Liver (tissue), 9 donors: ENCODE results near the gene FGD6. TPM values are rescaled to one million over a fixed set of nuclear protein-coding genes. Genes with fewer than 3 reads are reported as not detected.

Experiments used
- DNase-seq: peaks from one replicate; pipeline ENCODE4 v3.0.0-alpha.2; 2017; ENCODE audit warnings: low spot score
- H3K27ac ChIP-seq, 2 donors: one replicate each; pipeline ENCODE4 v1.7.0; 2013; ENCODE audit warnings: inconsistent platforms in 2 of 2, low read length in 2 of 2, control low read depth in 1 of 2, low read depth in 1 of 2, mild to moderate bottlenecking in 1 of 2
- H3K27me3 ChIP-seq, 4 donors: one replicate each; pipeline versions ENCODE4 v1.6.1 to v1.7.0; 2013; ENCODE audit warnings: low read length in 3 of 4, inconsistent platforms in 1 of 4, mild to moderate bottlenecking in 1 of 4, moderate library complexity in 1 of 4; ENCODE audit not compliant: control insufficient read depth in 4 of 4, insufficient read depth in 4 of 4
- H3K36me3 ChIP-seq, 4 donors: one replicate each; pipeline versions ENCODE4 v1.6.1 to v1.7.0; 2013; ENCODE audit warnings: low read length in 3 of 4, mild to moderate bottlenecking in 3 of 4, low read depth in 1 of 4, moderate library complexity in 1 of 4; ENCODE audit not compliant: control insufficient read depth in 4 of 4, insufficient read depth in 3 of 4
- H3K4me1 ChIP-seq, 4 donors: one replicate each; pipeline versions ENCODE4 v1.6.1 to v1.7.0; 2013; ENCODE audit warnings: low read length in 3 of 4, mild to moderate bottlenecking in 3 of 4, moderate library complexity in 1 of 4; ENCODE audit not compliant: control insufficient read depth in 4 of 4, insufficient read depth in 4 of 4
- H3K4me3 ChIP-seq, 3 donors: one replicate each; pipeline versions ENCODE4 v1.6.1 to v1.7.0; 2013; ENCODE audit warnings: low read length in 3 of 3, control low read depth in 1 of 3, low read depth in 1 of 3, mild to moderate bottlenecking in 1 of 3
- H3K9ac ChIP-seq, 2 donors: one replicate each; pipeline ENCODE4 v1.7.0; 2013; ENCODE audit warnings: low read length in 2 of 2, mild to moderate bottlenecking in 2 of 2, moderate library complexity in 2 of 2, control low read depth in 1 of 2, low read depth in 1 of 2
- H3K9me3 ChIP-seq, 4 donors: one replicate each; pipeline versions ENCODE4 v1.6.1 to v1.7.0; 2013; ENCODE audit warnings: low read length in 3 of 4; ENCODE audit not compliant: control insufficient read depth in 4 of 4
- EGR1 ChIP-seq, 2 donors: IDR thresholded peaks; 2 replicates each; pipeline ENCODE4 v1.6.1; 2016 to 2018; ENCODE audit warnings: antibody characterized with exemption in 2 of 2, low read depth in 2 of 2
- FOXA1 ChIP-seq: IDR thresholded peaks from 2 replicates; pipeline ENCODE4 v1.6.1; 2016; ENCODE audit warnings: antibody characterized with exemption
- FOXA2 ChIP-seq: IDR thresholded peaks from 2 replicates; pipeline ENCODE4 v1.6.1; 2016; ENCODE audit warnings: antibody characterized with exemption
- GABPA ChIP-seq, 2 donors: IDR thresholded peaks in 1 of 2; conservative IDR thresholded peaks in 1 of 2; 2 replicates each; pipeline ENCODE4 v1.6.1; 2016; ENCODE audit warnings: antibody characterized with exemption in 2 of 2, mild to moderate bottlenecking in 1 of 2, moderate library complexity in 1 of 2
- HNF4G ChIP-seq: IDR thresholded peaks from 2 replicates; pipeline ENCODE4 v1.6.1; 2016; ENCODE audit warnings: antibody characterized with exemption
- JUND ChIP-seq, 2 donors: IDR thresholded peaks; 2 replicates each; pipeline ENCODE4 v1.6.1; 2016; ENCODE audit warnings: antibody characterized with exemption in 2 of 2
- MAX ChIP-seq: IDR thresholded peaks from 2 replicates; pipeline ENCODE4 v1.6.1; 2016; ENCODE audit warnings: antibody characterized with exemption
- NR2F2 ChIP-seq: IDR thresholded peaks from 2 replicates; pipeline ENCODE4 v1.6.1; 2016; ENCODE audit warnings: antibody characterized with exemption
- RAD21 ChIP-seq, 2 donors: IDR thresholded peaks; 2 replicates each; pipeline ENCODE4 v1.6.1; 2016; ENCODE audit warnings: antibody characterized with exemption in 2 of 2, mild to moderate bottlenecking in 2 of 2
- RXRA ChIP-seq, 2 donors: IDR thresholded peaks; 2 replicates each; pipeline ENCODE4 v1.6.1; 2017 to 2018; ENCODE audit warnings: antibody characterized with exemption in 2 of 2, mild to moderate bottlenecking in 1 of 2
- SP1 ChIP-seq: IDR thresholded peaks from 2 replicates; pipeline ENCODE4 v1.6.1; 2018; ENCODE audit warnings: antibody characterized with exemption, mild to moderate bottlenecking
- YY1 ChIP-seq: IDR thresholded peaks from 2 replicates; pipeline ENCODE4 v1.6.1; 2016; ENCODE audit warnings: antibody characterized with exemption, mild to moderate bottlenecking
- WGBS: extraction: QIAGEN DNeasy Blood & Tissue Kit; methylation state at CpG from one replicate; pipeline ENCODE4 v1.1.7; 2013; 5-methylcytosine and 5-hydroxymethylcytosine counted together
- polyA plus RNA-seq, 2 donors: library from polyadenylated mRNA; stranded (reverse) in 1 of 2; unstranded in 1 of 2; fragments of 200-250 nt in 1 of 2; fragments of >200 nt in 1 of 2; fragmentation: Nextera tagmentation in 1 of 2; extraction: Ambion mirVana in 1 of 2; gene quantifications; one replicate each; pipeline versions ENCODE4 v1.2.1 to v1.2.3, GENCODE V29; 2013 to 2015
- total RNA-seq, 2 donors: library from RNA; depleted of rRNA; stranded (reverse); fragments of >200 nt; gene quantifications; one replicate each; pipeline ENCODE4 v1.2.3, GENCODE V29; 2014
- TF ChIP-seq, protein P1 (sequence below): fragments of 150-350 bp; IDR thresholded peaks from 2 replicates; pipeline ENCODE4 v1.5.1; 2017; ENCODE audit warnings: improper control_type of control experiment, low read depth, low read length; ENCODE audit not compliant: missing input control
- TF ChIP-seq, protein P2 (sequence below): IDR thresholded peaks from 2 replicates; pipeline ENCODE4 v1.6.1; 2016; ENCODE audit warnings: antibody characterized with exemption, mild to moderate bottlenecking
- donor health status: healthy.
- donor health status: healthy.
- donor health status: healthy.
- donor health status: healthy.
- donor health status: healthy.

FGD6 gene
- total and polyA plus RNA-seq, 4 donors: 0.54 to 6.9 (median 2.4) TPM

GRCh38 chr12:95253386-95253785 lies 36.1 kb upstream of the FGD6 start (continued):
- TF ChIP-seq, protein P1, sequence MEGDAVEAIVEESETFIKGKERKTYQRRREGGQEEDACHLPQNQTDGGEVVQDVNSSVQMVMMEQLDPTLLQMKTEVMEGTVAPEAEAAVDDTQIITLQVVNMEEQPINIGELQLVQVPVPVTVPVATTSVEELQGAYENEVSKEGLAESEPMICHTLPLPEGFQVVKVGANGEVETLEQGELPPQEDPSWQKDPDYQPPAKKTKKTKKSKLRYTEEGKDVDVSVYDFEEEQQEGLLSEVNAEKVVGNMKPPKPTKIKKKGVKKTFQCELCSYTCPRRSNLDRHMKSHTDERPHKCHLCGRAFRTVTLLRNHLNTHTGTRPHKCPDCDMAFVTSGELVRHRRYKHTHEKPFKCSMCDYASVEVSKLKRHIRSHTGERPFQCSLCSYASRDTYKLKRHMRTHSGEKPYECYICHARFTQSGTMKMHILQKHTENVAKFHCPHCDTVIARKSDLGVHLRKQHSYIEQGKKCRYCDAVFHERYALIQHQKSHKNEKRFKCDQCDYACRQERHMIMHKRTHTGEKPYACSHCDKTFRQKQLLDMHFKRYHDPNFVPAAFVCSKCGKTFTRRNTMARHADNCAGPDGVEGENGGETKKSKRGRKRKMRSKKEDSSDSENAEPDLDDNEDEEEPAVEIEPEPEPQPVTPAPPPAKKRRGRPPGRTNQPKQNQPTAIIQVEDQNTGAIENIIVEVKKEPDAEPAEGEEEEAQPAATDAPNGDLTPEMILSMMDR: no peak
- TF ChIP-seq RAD21 (IDR thresholded peaks at IDR 0.05) (no peak), GABPA (IDR thresholded peaks at IDR 0.05 in 1 of 2, conservative IDR thresholded peaks at IDR 0.05 in 1 of 2) (no peak), EGR1 (IDR thresholded peaks at IDR 0.05; ENCODE audit: low read depth in 2 of 2) (no peak)

DNA sequence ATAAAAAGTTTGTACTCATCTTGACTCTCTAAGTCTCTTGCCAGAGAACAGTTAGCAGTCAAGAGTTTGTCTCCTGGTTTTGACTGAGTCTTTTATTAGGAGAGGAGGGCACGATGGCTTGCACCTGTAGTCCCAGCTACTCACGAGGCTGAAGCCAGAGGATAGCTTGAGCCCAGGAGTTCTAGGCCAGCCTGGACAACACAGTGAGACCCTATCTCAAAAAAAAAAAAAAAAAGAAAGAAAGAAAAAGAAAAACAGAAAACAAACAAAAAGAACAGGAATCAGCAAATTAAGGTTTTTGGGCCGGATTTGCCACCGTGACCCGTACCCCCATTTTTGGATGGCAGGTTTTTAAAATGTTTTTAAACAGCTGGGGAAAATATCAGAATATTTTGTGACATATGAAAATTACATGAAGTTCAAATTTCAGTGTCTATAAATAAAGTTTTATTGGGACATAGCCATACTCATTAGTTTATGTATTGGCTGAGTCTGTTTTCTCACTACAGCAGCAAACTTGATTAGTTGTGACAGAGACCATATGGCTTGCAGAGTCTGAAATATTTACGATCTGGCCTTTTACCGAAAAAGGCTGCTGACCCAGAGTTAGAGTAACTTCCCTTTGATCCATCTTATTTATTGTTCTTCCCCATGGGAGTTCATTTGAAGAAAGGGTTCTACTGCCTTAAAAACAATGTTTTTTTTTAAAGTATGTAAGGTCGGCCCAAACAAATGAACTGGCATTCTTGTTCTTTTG lies 31.5 kb upstream of the FGD6 start:
- no peaks in the 10 kb centered on the region for H3K27me3 ChIP-seq
- no peak for DNase-seq
- no peak overlapping the region for H3K9ac ChIP-seq
- 93% methylated on average over 8 of the region's 8 CpGs for WGBS
- H3K4me3 ChIP-seq: no peak overlapping the region
- no peak overlapping the region for H3K27ac ChIP-seq
- peaks cover 0 to 11% (median 5%) of the 10 kb centered on the region in 4 donors for H3K36me3 ChIP-seq
- no peaks in the 10 kb centered on the region for H3K9me3 ChIP-seq
- TF ChIP-seq JUND (IDR thresholded peaks at IDR 0.05) (no peak), SP1 (no peak), GABPA (IDR thresholded peaks at IDR 0.05 in 1 of 2, conservative IDR thresholded peaks at IDR 0.05 in 1 of 2) (no peak), FOXA1 (no peak), FOXA2 (no peak), NR2F2 (no peak), HNF4G (no peak), RAD21 (IDR thresholded peaks at IDR 0.05) (no peak), RXRA (IDR thresholded peaks at IDR 0.05) (no peak), MAX (no peak), YY1 (no peak)
- TF ChIP-seq, protein P1: no peak
- TF ChIP-seq, protein P2, sequence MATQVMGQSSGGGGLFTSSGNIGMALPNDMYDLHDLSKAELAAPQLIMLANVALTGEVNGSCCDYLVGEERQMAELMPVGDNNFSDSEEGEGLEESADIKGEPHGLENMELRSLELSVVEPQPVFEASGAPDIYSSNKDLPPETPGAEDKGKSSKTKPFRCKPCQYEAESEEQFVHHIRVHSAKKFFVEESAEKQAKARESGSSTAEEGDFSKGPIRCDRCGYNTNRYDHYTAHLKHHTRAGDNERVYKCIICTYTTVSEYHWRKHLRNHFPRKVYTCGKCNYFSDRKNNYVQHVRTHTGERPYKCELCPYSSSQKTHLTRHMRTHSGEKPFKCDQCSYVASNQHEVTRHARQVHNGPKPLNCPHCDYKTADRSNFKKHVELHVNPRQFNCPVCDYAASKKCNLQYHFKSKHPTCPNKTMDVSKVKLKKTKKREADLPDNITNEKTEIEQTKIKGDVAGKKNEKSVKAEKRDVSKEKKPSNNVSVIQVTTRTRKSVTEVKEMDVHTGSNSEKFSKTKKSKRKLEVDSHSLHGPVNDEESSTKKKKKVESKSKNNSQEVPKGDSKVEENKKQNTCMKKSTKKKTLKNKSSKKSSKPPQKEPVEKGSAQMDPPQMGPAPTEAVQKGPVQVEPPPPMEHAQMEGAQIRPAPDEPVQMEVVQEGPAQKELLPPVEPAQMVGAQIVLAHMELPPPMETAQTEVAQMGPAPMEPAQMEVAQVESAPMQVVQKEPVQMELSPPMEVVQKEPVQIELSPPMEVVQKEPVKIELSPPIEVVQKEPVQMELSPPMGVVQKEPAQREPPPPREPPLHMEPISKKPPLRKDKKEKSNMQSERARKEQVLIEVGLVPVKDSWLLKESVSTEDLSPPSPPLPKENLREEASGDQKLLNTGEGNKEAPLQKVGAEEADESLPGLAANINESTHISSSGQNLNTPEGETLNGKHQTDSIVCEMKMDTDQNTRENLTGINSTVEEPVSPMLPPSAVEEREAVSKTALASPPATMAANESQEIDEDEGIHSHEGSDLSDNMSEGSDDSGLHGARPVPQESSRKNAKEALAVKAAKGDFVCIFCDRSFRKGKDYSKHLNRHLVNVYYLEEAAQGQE: no peak
- H3K4me1 ChIP-seq: peaks cover 0 to 1% (median 0%) of the 10 kb centered on the region in 4 donors
